Caco-2 (cell line): Measurements from ENCODE around the gene DPYSL4. TPM values are rescaled to one million over a fixed set of nuclear protein-coding genes. Genes with fewer than 3 reads are reported as not detected.

Experiments used
- BruUV-seq: library from RNA; stranded (reverse); fragments of 400-500 nt; replicated peaks from 2 replicates; lab custom pipeline; 2021; lab: Mats Ljungman, UMichigan
- CTCF ChIA-PET: fragments of 300-600 bp; sonication (Branson Sonifier 250); formaldehyde crosslinking; loops from one replicate; lab custom pipeline; 2022; ENCODE audit warnings: antibody characterized with exemption; lab: Charles Lee
- POLR2A ChIA-PET: fragments of 300-600 bp; sonication (Branson Sonifier 250); formaldehyde crosslinking; loops from one replicate; lab custom pipeline; 2022; ENCODE audit warnings: antibody characterized with exemption; lab: Charles Lee
- DNase-seq, 2 experiments: peaks; one replicate each; pipeline versions ENCODE4 v3.0.0 to v3.0.0-alpha.2; 2020 to 2022
- H3K27me3 ChIP-seq: replicated peaks from 2 replicates; pipeline ENCODE4 v1.6.0; 2011; ENCODE audit warnings: low read length; ENCODE audit not compliant: control insufficient read depth, insufficient read depth
- H3K36me3 ChIP-seq: 2 replicates; pipeline ENCODE4 v1.5.1; 2011; ENCODE audit warnings: low read length; ENCODE audit not compliant: control insufficient read depth, insufficient read depth
- H3K4me1 ChIP-seq: fragments of 250-450 bp; sonication (Bioruptor Pico); 2 replicates; pipeline ENCODE4 v1.5.1; 2020; ENCODE audit warnings: mild to moderate bottlenecking
- H3K4me3 ChIP-seq: 2 replicates; pipeline ENCODE4 v1.5.1; 2011; ENCODE audit warnings: low read depth, mild to moderate bottlenecking, control low read depth, low read length
- H3K9me3 ChIP-seq: fragments of 250-450 bp; sonication (Bioruptor Pico); 2 replicates; pipeline ENCODE4 v1.5.1; 2020; ENCODE audit warnings: mild to moderate bottlenecking, moderate library complexity
- H3K27ac Mint-ChIP-seq: one replicate; pipeline ENCODE4 v1.8.0; 2022; ENCODE audit warnings: mixed read lengths; ENCODE audit not compliant: unreplicated experiment
- H3K27me3 Mint-ChIP-seq: one replicate; pipeline ENCODE4 v1.8.0; 2022; ENCODE audit warnings: mixed read lengths; ENCODE audit not compliant: insufficient read depth, unreplicated experiment
- H3K36me3 Mint-ChIP-seq: one replicate; pipeline ENCODE4 v1.8.0; 2022; ENCODE audit warnings: mild to moderate bottlenecking, mixed read lengths; ENCODE audit not compliant: insufficient read depth, unreplicated experiment
- H3K4me1 Mint-ChIP-seq: one replicate; pipeline ENCODE4 v1.8.0; 2022; ENCODE audit warnings: low read depth, mixed read lengths; ENCODE audit not compliant: unreplicated experiment
- H3K4me3 Mint-ChIP-seq: one replicate; pipeline ENCODE4 v1.8.0; 2022; ENCODE audit warnings: mild to moderate bottlenecking, moderate library complexity, mixed read lengths; ENCODE audit not compliant: unreplicated experiment
- H3K9me3 Mint-ChIP-seq: one replicate; pipeline ENCODE4 v1.8.0; 2022; ENCODE audit warnings: mixed read lengths; ENCODE audit not compliant: unreplicated experiment
- intact Hi-C: fragments of 100-400 bp; cut with micrococcal nuclease; formaldehyde crosslinking; loops from one replicate; pipeline ENCODE4 v1.10.0; 2022; ENCODE audit not compliant: unreplicated experiment
- total RNA-seq: library from RNA; stranded (reverse); gene quantifications from 2 replicates; pipeline ENCODE4 v1.2.3, GENCODE V29; 2022
- TF ChIP-seq, protein P1 (sequence below), 2 experiments: fragments of 200-600 bp in 1 of 2; IDR thresholded peaks; 1 replicate in 1 of 2; 2 replicates in 1 of 2; pipeline versions ENCODE4 v1.5.1 to v1.8.0; 2011 to 2022; ENCODE audit warnings: antibody characterized with exemption in 1 of 2, control low read depth in 1 of 2, inconsistent platforms in 1 of 2, low read depth in 1 of 2, low read length in 1 of 2, mild to moderate bottlenecking in 1 of 2, moderate library complexity in 1 of 2; ENCODE audit not compliant: insufficient read depth in 1 of 2, severe bottlenecking in 1 of 2, unreplicated experiment in 1 of 2

The DPYSL4 gene
- total RNA-seq, 1 experiment from 2014 or later: not detected

DNA sequence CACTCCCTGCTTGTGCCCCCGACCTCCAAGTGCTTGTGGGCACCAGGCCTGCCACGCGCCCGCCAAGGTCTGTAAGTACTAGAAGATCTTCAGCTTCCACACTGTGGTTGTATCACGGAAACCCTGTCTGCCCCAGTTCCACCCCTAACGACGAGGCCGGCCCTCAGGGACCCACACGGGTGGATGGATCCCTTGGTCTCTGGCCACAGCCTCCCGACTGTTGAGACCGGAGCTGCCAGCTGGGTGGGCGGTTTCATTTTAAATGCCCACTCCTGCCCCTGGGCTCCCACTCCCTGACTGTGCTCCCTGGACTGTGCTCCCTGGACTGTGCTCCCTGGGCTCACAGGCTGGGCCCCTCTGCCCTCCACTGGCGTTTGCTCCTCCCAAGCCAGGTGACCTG is 50.1 kb downstream of the DPYSL4 start:
- no peaks in the 10 kb centered on the region for H3K27me3 ChIP-seq
- ChIA-PET CTCF (no interaction called here), POLR2A (no interaction called here)
- H3K4me1 Mint-ChIP-seq: no peaks in the 10 kb centered on the region
- no peaks in the 10 kb centered on the region for H3K9me3 Mint-ChIP-seq
- no peaks in the 10 kb centered on the region for H3K9me3 ChIP-seq
- H3K27me3 Mint-ChIP-seq: no peaks in the 10 kb centered on the region
- TF ChIP-seq, protein P1, sequence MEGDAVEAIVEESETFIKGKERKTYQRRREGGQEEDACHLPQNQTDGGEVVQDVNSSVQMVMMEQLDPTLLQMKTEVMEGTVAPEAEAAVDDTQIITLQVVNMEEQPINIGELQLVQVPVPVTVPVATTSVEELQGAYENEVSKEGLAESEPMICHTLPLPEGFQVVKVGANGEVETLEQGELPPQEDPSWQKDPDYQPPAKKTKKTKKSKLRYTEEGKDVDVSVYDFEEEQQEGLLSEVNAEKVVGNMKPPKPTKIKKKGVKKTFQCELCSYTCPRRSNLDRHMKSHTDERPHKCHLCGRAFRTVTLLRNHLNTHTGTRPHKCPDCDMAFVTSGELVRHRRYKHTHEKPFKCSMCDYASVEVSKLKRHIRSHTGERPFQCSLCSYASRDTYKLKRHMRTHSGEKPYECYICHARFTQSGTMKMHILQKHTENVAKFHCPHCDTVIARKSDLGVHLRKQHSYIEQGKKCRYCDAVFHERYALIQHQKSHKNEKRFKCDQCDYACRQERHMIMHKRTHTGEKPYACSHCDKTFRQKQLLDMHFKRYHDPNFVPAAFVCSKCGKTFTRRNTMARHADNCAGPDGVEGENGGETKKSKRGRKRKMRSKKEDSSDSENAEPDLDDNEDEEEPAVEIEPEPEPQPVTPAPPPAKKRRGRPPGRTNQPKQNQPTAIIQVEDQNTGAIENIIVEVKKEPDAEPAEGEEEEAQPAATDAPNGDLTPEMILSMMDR (IDR thresholded peaks at IDR 0.05; ENCODE audit: insufficient read depth in 1 of 2, low read depth in 1 of 2, low read length in 1 of 2, severe bottlenecking in 1 of 2, unreplicated experiment in 1 of 2): no peak
- H3K27ac Mint-ChIP-seq: no peak overlapping the region
- intact Hi-C loops: no loop called here
- no peak overlapping the region for H3K4me3 Mint-ChIP-seq
- H3K36me3 Mint-ChIP-seq: no peaks in the 10 kb centered on the region
- no peaks in the 10 kb centered on the region for H3K4me1 ChIP-seq
- no peaks in the 10 kb centered on the region for H3K36me3 ChIP-seq
- no TSS peak for BruUV-seq
- no peak overlapping the region for H3K4me3 ChIP-seq
- DNase-seq: no peak

DNA sequence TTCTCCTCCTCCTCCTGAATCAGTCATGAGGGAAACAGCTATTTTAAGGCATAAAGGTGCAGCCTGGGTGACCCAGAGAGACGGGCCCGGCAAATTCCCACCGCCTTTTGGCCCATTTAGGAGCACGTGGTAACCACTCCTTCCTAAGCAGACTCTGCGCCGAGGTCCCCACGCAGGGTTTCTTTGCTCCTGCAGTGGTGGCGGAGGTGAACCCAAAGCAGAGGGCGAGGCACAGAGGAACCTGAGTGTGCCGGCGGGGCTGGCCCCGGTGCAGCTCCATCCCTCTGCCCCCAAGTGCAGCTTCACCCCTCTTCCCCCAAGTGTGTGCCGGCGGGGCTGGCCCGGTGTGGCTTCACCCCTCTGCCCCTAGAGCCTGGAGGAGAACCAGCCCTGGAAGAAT is 50.6 kb downstream of the DPYSL4 start:
- CTCF ChIA-PET: no interaction called here
- no peaks in the 10 kb centered on the region for H3K27me3 Mint-ChIP-seq
- H3K4me3 ChIP-seq: no peak overlapping the region
- H3K27ac Mint-ChIP-seq: no peak overlapping the region
- TF ChIP-seq, protein P1 (IDR thresholded peaks at IDR 0.05; ENCODE audit: insufficient read depth in 1 of 2, low read depth in 1 of 2, low read length in 1 of 2, severe bottlenecking in 1 of 2, unreplicated experiment in 1 of 2): no peak
- no peak overlapping the region for H3K4me3 Mint-ChIP-seq
- no TSS peak for BruUV-seq
- H3K36me3 Mint-ChIP-seq: no peaks in the 10 kb centered on the region
- no peaks in the 10 kb centered on the region for H3K36me3 ChIP-seq
- POLR2A ChIA-PET: no interaction called here
- H3K9me3 Mint-ChIP-seq: no peaks in the 10 kb centered on the region
- no peaks in the 10 kb centered on the region for H3K27me3 ChIP-seq
- H3K9me3 ChIP-seq: no peaks in the 10 kb centered on the region
- intact Hi-C loops: no loop called here
- no peak for DNase-seq
- no peaks in the 10 kb centered on the region for H3K4me1 Mint-ChIP-seq
- no peaks in the 10 kb centered on the region for H3K4me1 ChIP-seq

DNA sequence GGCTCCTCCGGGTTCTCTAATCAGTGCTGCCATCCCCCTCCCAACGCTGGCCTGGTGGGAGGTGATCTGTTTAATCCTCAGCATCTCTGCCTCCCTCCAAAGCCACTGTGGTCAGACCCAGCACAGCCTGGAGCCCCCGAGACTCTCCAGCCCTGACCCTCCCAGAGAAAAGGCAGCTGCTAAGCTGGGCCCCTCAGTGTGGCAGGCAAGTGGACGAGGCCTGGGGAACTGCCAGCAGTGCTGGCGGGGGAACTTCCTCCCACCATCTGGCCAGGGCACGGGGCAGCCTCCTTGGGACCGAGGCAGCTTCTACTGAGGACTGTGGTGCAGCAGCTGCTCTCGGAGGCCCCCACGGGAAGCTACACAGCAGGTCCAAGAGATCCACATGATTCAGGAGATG is 51.1 kb downstream of the DPYSL4 start:
- POLR2A ChIA-PET: no interaction called here
- Histone ChIP-seq H3K9me3 (no peaks in the 10 kb centered on the region), H3K36me3 (no peaks in the 10 kb centered on the region), H3K4me3 (no peak overlapping the region), H3K27me3 (no peaks in the 10 kb centered on the region), H3K4me1 (no peaks in the 10 kb centered on the region)
- TF ChIP-seq, protein P1 (IDR thresholded peaks at IDR 0.05; ENCODE audit: insufficient read depth in 1 of 2, low read depth in 1 of 2, low read length in 1 of 2, severe bottlenecking in 1 of 2, unreplicated experiment in 1 of 2): no peak
- intact Hi-C loops: no loop called here
- no peak for DNase-seq
- no peaks in the 10 kb centered on the region for H3K36me3 Mint-ChIP-seq
- H3K27ac Mint-ChIP-seq: no peak overlapping the region
- no TSS peak for BruUV-seq
- no peaks in the 10 kb centered on the region for H3K4me1 Mint-ChIP-seq
- no peaks in the 10 kb centered on the region for H3K27me3 Mint-ChIP-seq
- no peaks in the 10 kb centered on the region for H3K9me3 Mint-ChIP-seq
- H3K4me3 Mint-ChIP-seq: no peak overlapping the region
- CTCF ChIA-PET: no interaction called here
